A549 (cell line): ENCODE measurements around the gene PRCP. TPM values are rescaled to one million over a fixed set of nuclear protein-coding genes. Genes with fewer than 3 reads are reported as not detected.

ENCODE experiments used
- ATAC-seq, 2 experiments: fragments of 200-7000 bp in 1 of 2; fragments of >200 bp in 1 of 2; cut with Nextera tagmentation in 1 of 2; cut with Tn5 transposase in 1 of 2; 3 replicates each; pipeline versions ENCODE4 v1.8.0 to v1.9.1; 2018 to 2020; ENCODE audit warnings: mild to moderate bottlenecking in 1 of 2, moderate library complexity in 1 of 2
- CTCF ChIA-PET: fragments of 300-600 bp; sonication (Branson Sonifier 250); formaldehyde crosslinking; extraction: SDS; loops from one replicate; lab custom pipeline; 2021; ENCODE audit warnings: antibody characterized with exemption, inconsistent platforms; lab: Yijun Ruan, JAX
- POLR2A ChIA-PET: fragments of 350-600 bp; formaldehyde crosslinking; extraction: SDS; loops from one replicate; lab custom pipeline; 2021; ENCODE audit warnings: antibody characterized with exemption, inconsistent platforms; lab: Yijun Ruan, JAX
- DNase-seq, 2 experiments: peaks; one replicate each; pipeline versions ENCODE4 v3.0.0 to v3.0.0-alpha.2; 2011 to 2016; ENCODE audit warnings: low read depth in 1 of 2, low spot score in 1 of 2
- FAIRE-seq: peaks from 2 replicates; lab custom pipeline; 2011; peaks lifted over from hg19 to GRCh38; lab: Jason Lieb, UNC
- H3K27ac ChIP-seq, 2 experiments: fragments of >200 bp; sonication (Bioruptor Twin); formaldehyde crosslinking; 3 replicates each; pipeline ENCODE4 v1.5.1; 2016 to 2017
- H3K4me1 ChIP-seq: fragments of >200 bp; sonication (Bioruptor Twin); formaldehyde crosslinking; 3 replicates; pipeline ENCODE4 v1.6.1; 2016
- H3K4me2 ChIP-seq: fragments of >200 bp; sonication (Bioruptor Twin); formaldehyde crosslinking; 3 replicates; pipeline ENCODE4 v1.6.1; 2016
- H3K4me3 ChIP-seq: fragments of >200 bp; sonication (Bioruptor Twin); formaldehyde crosslinking; 3 replicates; pipeline ENCODE4 v1.5.1; 2016
- H3K9me3 ChIP-seq: fragments of >200 bp; sonication (Bioruptor Twin); formaldehyde crosslinking; 3 replicates; pipeline ENCODE4 v1.6.1; 2016
- CBX2 ChIP-seq: fragments of 200-600 bp; sonication (generic); IDR thresholded peaks from 2 replicates; pipeline ENCODE4 v1.6.1; 2016; ENCODE audit warnings: low read depth, mild to moderate bottlenecking, borderline replicate concordance
- CHD2 ChIP-seq: fragments of 150-350 bp; IDR thresholded peaks from 2 replicates; pipeline ENCODE4 v1.6.1; 2014; ENCODE audit warnings: low read length; ENCODE audit not compliant: partially characterized antibody
- EP300 ChIP-seq, 2 experiments: fragments of >200 bp; sonication (Bioruptor Twin); formaldehyde crosslinking; IDR thresholded peaks; 2 replicates in 1 of 2; 3 replicates in 1 of 2; pipeline ENCODE4 v1.6.1; 2016 to 2017
- ESRRA ChIP-seq: fragments of 150-350 bp; IDR thresholded peaks from 2 replicates; pipeline ENCODE4 v1.6.1; 2014; ENCODE audit warnings: mild to moderate bottlenecking, low read length, borderline replicate concordance
- FOSL2 ChIP-seq, 2 experiments: fragments of 450-650 bp in 1 of 2; fragments of >200 bp in 1 of 2; sonication (Bioruptor Twin) in 1 of 2; formaldehyde crosslinking; IDR thresholded peaks; 2 replicates each; pipeline versions ENCODE4 v1.5.0 to v1.6.1; 2016 to 2020; ENCODE audit warnings: mild to moderate bottlenecking in 1 of 2, moderate library complexity in 1 of 2
- GATA3 ChIP-seq: IDR thresholded peaks from 2 replicates; pipeline ENCODE4 v1.6.1; 2012; ENCODE audit warnings: borderline replicate concordance
- HEYL ChIP-seq: fragments of 250-450 bp; sonication (Bioruptor Pico); IDR thresholded peaks from 2 replicates; pipeline ENCODE4 v1.8.0; 2021; ENCODE audit warnings: mild to moderate bottlenecking, moderate library complexity
- HOXA7 ChIP-seq: fragments of 250-450 bp; sonication (Bioruptor Pico); IDR thresholded peaks from 2 replicates; pipeline ENCODE4 v1.5.0; 2020; ENCODE audit warnings: mild to moderate bottlenecking, moderate library complexity
- HOXB5 ChIP-seq: fragments of 250-450 bp; sonication (Bioruptor Pico); IDR thresholded peaks from 2 replicates; pipeline ENCODE4 v1.5.0; 2020; ENCODE audit warnings: mild to moderate bottlenecking, moderate library complexity
- KDM5A ChIP-seq: fragments of 200-600 bp; sonication (generic); IDR thresholded peaks from 2 replicates; pipeline ENCODE4 v1.6.1; 2016; ENCODE audit warnings: antibody characterized with exemption, mild to moderate bottlenecking
- MYC ChIP-seq: IDR thresholded peaks from 2 replicates; pipeline ENCODE4 v1.6.1; 2012; ENCODE audit warnings: mild to moderate bottlenecking, inconsistent platforms, low read length, improper control_type of control experiment, borderline replicate concordance
- PHF8 ChIP-seq: fragments of 200-600 bp; sonication (generic); IDR thresholded peaks from 2 replicates; pipeline ENCODE4 v1.6.1; 2016; ENCODE audit warnings: low read depth, mild to moderate bottlenecking, antibody characterized with exemption, moderate library complexity, borderline replicate concordance
- RCOR1 ChIP-seq: fragments of 150-350 bp; IDR thresholded peaks from 2 replicates; pipeline ENCODE4 v1.6.1; 2014; ENCODE audit warnings: antibody characterized with exemption, low read length, low read depth
- RNF2 ChIP-seq: fragments of 200-600 bp; sonication (generic); IDR thresholded peaks from 2 replicates; pipeline ENCODE4 v1.6.1; 2016; ENCODE audit warnings: low read depth, mild to moderate bottlenecking, antibody characterized with exemption, moderate library complexity, borderline replicate concordance
- SREBF2 ChIP-seq: fragments of 450-650 bp; IDR thresholded peaks from 2 replicates; pipeline ENCODE4 v1.6.1; 2014; ENCODE audit warnings: mild to moderate bottlenecking, moderate library complexity
- ZC3H11A ChIP-seq: fragments of 450-650 bp; IDR thresholded peaks from 2 replicates; pipeline ENCODE4 v1.6.1; 2014; ENCODE audit warnings: antibody characterized with exemption, mild to moderate bottlenecking
- ZFP36 ChIP-seq: fragments of 450-650 bp; IDR thresholded peaks from 2 replicates; pipeline ENCODE4 v1.6.1; 2014; ENCODE audit warnings: borderline replicate concordance; ENCODE audit not compliant: partially characterized antibody
- WGBS: methylation state at CpG from one replicate; pipeline ENCODE4 v1.1.6; 2017; ENCODE audit errors: missing lambda C conversion rate; 5-methylcytosine and 5-hydroxymethylcytosine counted together
- polyA plus RNA-seq, 4 experiments: library from polyadenylated mRNA; depleted of rRNA in 3 of 4; stranded (reverse); fragments of >200 nt; fragmentation: RNase III in 1 of 4; extraction: RNeasy Plus Mini Kit Qiagen cat#74134 plus additional on column Dnase treatment in 1 of 4; gene quantifications; 2 replicates in 3 of 4; 3 replicates in 1 of 4; pipeline ENCODE4 v1.2.3, GENCODE V29; 2011 to 2017
- TF ChIP-seq, protein P1 (sequence below): fragments of 250-450 bp; sonication (Bioruptor Pico); IDR thresholded peaks from 2 replicates; pipeline ENCODE4 v1.5.0; 2020; ENCODE audit warnings: low read depth, mild to moderate bottlenecking, moderate library complexity
- TF ChIP-seq, protein P2 (sequence below): fragments of >200 bp; sonication (Bioruptor Twin); formaldehyde crosslinking; IDR thresholded peaks from 2 replicates; pipeline ENCODE4 v1.6.1; 2016
- TF ChIP-seq, protein P3 (sequence below): fragments of 450-650 bp; IDR thresholded peaks from 2 replicates; pipeline ENCODE4 v1.6.1; 2014; ENCODE audit warnings: antibody characterized with exemption
- TF ChIP-seq, protein P4 (sequence below): fragments of 200-600 bp; sonication (generic); IDR thresholded peaks from 2 replicates; pipeline ENCODE4 v1.6.1; 2016; ENCODE audit warnings: antibody characterized with exemption, mild to moderate bottlenecking, moderate library complexity
- TF ChIP-seq, protein P5 (sequence below): fragments of >200 bp; sonication (Bioruptor Twin); formaldehyde crosslinking; IDR thresholded peaks from 3 replicates; pipeline ENCODE4 v1.6.1; 2016

Gene PRCP
- polyA plus RNA-seq, 2 of the 4 experiments (the other 2 are of a cell fraction): 49.8 to 86.2 TPM

DNA sequence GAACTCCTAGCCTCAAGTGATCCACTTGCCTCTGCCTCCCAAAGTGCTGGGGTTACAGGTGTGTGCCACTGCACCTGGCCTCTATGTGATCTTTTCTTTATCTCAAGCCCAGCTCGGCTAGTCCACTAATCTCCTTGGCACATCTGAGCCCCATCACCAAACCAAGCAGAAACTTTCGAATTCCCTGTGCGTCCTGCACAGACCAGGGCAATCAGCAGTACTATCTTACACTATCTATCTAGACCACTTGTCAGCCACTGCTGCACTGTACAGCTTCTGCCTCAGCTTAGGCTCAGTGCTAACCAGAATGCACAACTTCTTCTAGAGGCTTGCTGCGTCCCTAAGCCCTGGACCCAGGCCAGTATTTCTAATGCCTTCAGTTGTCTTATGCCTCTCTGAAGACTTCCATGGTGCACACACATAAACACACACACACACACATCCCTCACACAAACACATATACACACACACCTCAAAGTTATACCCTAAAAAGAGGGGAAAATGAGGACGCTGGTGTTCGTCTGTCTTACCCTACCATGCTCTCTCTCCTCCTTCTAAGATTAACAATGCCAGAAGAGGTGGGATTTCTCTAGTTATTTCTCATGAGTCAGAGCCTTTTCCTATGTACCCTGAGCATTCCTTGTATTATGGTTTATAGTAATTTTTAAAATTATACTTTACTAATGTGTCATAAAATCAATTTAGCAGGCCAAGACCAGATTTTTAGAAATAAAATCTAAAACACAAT, 107.2 kb downstream of the PRCP start:
- Histone ChIP-seq H3K27ac (no peak overlapping the region), H3K9me3 (no peaks in the 10 kb centered on the region)
- TF ChIP-seq HOXB5 (CRISPR knock-in tag) (no peak), FOSL2 (IDR thresholded peaks at IDR 0.05) (no peak), FOSL2 (CRISPR knock-in tag; IDR thresholded peaks at IDR 0.05) (no peak), KDM5A (no peak), EP300 (IDR thresholded peaks at IDR 0.05) (no peak), SREBF2 (no peak), PHF8 (no peak), ESRRA (no peak), RCOR1 (no peak), HOXA7 (CRISPR knock-in tag) (no peak)
- TF ChIP-seq, protein P1, sequence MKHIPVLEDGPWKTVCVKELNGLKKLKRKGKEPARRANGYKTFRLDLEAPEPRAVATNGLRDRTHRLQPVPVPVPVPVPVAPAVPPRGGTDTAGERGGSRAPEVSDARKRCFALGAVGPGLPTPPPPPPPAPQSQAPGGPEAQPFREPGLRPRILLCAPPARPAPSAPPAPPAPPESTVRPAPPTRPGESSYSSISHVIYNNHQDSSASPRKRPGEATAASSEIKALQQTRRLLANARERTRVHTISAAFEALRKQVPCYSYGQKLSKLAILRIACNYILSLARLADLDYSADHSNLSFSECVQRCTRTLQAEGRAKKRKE (CRISPR knock-in tag): no peak
- TF ChIP-seq, protein P2, sequence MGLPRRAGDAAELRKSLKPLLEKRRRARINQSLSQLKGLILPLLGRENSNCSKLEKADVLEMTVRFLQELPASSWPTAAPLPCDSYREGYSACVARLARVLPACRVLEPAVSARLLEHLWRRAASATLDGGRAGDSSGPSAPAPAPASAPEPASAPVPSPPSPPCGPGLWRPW: no peak
- TF ChIP-seq, protein P3, sequence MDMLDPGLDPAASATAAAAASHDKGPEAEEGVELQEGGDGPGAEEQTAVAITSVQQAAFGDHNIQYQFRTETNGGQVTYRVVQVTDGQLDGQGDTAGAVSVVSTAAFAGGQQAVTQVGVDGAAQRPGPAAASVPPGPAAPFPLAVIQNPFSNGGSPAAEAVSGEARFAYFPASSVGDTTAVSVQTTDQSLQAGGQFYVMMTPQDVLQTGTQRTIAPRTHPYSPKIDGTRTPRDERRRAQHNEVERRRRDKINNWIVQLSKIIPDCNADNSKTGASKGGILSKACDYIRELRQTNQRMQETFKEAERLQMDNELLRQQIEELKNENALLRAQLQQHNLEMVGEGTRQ: no peak
- TF ChIP-seq, protein P4, sequence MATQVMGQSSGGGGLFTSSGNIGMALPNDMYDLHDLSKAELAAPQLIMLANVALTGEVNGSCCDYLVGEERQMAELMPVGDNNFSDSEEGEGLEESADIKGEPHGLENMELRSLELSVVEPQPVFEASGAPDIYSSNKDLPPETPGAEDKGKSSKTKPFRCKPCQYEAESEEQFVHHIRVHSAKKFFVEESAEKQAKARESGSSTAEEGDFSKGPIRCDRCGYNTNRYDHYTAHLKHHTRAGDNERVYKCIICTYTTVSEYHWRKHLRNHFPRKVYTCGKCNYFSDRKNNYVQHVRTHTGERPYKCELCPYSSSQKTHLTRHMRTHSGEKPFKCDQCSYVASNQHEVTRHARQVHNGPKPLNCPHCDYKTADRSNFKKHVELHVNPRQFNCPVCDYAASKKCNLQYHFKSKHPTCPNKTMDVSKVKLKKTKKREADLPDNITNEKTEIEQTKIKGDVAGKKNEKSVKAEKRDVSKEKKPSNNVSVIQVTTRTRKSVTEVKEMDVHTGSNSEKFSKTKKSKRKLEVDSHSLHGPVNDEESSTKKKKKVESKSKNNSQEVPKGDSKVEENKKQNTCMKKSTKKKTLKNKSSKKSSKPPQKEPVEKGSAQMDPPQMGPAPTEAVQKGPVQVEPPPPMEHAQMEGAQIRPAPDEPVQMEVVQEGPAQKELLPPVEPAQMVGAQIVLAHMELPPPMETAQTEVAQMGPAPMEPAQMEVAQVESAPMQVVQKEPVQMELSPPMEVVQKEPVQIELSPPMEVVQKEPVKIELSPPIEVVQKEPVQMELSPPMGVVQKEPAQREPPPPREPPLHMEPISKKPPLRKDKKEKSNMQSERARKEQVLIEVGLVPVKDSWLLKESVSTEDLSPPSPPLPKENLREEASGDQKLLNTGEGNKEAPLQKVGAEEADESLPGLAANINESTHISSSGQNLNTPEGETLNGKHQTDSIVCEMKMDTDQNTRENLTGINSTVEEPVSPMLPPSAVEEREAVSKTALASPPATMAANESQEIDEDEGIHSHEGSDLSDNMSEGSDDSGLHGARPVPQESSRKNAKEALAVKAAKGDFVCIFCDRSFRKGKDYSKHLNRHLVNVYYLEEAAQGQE: no peak
- TF ChIP-seq, all 56 proteins: peak for 0
- no peak for DNase-seq
- Histone ChIP-seq H3K4me3 (no peak overlapping the region), H3K4me2 (no peak overlapping the region), H3K4me1 (no peaks in the 10 kb centered on the region)
- 76% methylated on average over 6 of the region's 6 CpGs for WGBS
- no peak for FAIRE-seq
- CTCF ChIA-PET: interaction anchor here (0.7 kb wide), 1 partner anchor 1035 kb away, joined by 3 read pairs; no protein-coding TSS in a partner anchor
- ATAC-seq: no peak
- POLR2A ChIA-PET: no interaction called here

DNA sequence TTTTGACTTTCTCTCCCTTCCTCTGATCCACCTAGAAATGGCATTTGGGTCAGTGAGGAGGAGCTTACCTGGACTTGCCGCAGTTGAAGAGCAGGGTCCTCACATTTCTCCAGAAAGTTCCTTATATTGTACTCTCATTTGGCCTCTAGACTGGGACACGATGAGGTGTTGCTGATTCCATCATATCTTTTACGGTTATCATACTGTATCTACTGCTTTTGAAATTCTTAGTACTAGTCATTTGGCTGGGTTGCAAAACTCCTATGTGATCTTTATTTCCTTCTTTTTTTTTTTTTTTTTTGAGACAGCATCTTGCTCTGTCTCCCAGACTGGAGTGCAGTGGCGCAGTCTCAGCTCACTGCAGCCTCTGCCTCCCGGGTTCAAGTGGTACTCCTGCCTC, 107.9 kb downstream of the PRCP start:
- ChIA-PET POLR2A (no interaction called here), CTCF (interaction anchor here (0.7 kb wide), 1 partner anchor 1036 kb away, joined by 3 read pairs; no protein-coding TSS in a partner anchor)
- Histone ChIP-seq H3K4me1 (no peaks in the 10 kb centered on the region), H3K4me3 (no peak overlapping the region), H3K9me3 (no peaks in the 10 kb centered on the region), H3K27ac (no peak overlapping the region), H3K4me2 (no peak overlapping the region)
- no peak for FAIRE-seq
- TF ChIP-seq ZC3H11A (no peak), CBX2 (no peak), HEYL (CRISPR knock-in tag) (no peak), HOXA7 (CRISPR knock-in tag) (no peak), CHD2 (no peak), ZFP36 (no peak), GATA3 (no peak), KDM5A (no peak), RNF2 (no peak), PHF8 (no peak), MYC (no peak)
- TF ChIP-seq, protein P2: no peak
- TF ChIP-seq, protein P5, sequence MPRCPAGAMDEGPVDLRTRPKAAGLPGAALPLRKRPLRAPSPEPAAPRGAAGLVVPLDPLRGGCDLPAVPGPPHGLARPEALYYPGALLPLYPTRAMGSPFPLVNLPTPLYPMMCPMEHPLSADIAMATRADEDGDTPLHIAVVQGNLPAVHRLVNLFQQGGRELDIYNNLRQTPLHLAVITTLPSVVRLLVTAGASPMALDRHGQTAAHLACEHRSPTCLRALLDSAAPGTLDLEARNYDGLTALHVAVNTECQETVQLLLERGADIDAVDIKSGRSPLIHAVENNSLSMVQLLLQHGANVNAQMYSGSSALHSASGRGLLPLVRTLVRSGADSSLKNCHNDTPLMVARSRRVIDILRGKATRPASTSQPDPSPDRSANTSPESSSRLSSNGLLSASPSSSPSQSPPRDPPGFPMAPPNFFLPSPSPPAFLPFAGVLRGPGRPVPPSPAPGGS: no peak
- WGBS: 62% methylated on average over 5 of the region's 5 CpGs
- DNase-seq: no peak
- no peak for ATAC-seq
